Fibroblast of pulmonary artery (primary cell): ENCODE results near the gene SFRP2.
A peak's percentile ranks its signal among the peaks of the same experiment; 100 is the strongest.

Source experiments
- DNase-seq: peaks from one replicate; pipeline ENCODE4 v3.0.0-alpha.2; 2010; ENCODE audit warnings: low read depth
- H3K4me3 ChIP-seq: replicated peaks from 2 replicates; pipeline ENCODE4 v1.5.1; 2011; ENCODE audit warnings: low read depth, mild to moderate bottlenecking, control low read depth, low read length, moderate library complexity
- TF ChIP-seq, protein P1 (sequence below): IDR thresholded peaks from 2 replicates; pipeline ENCODE4 v1.5.1; 2011; ENCODE audit warnings: mild to moderate bottlenecking, control low read depth, low read length, inconsistent platforms; ENCODE audit errors: missing control alignments

The SFRP2 gene

DNA sequence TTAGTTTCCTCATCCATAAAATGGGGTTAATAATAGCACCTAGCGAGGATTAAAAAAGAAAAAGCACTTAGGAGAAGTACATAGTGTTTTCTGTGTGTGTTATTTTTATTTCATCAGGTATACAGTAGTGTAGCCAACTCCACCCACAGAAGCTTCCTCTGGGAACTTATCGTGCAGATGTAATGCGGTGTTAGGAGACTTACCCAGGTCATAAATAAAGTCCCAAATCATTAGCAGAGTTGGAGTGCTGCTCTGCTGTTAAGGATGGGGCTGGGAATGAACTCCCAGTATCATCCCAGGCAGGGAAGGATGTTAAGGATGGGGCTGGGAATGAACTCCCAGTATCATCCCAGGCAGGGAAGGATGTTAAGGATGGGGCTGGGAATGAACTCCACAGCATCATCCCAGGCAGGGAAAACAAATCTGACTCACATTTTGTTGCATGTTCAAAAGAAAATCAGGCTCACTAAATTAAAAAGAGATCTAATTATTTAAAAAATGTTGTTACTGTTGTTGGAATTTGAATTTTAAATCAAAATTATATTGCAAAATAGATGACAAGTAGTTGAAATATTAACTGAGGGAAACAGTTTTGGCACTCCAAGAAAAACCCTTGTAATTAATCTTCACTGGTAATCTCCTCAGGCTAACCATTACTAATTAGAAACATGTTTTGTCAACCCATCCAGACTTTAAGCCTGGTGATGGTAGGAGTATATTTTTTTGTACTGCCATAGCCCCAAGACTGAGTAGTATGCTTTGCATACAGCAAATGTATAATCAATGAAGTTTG is 10.2 kb upstream of the SFRP2 start:
- no peak overlapping the region for H3K4me3 ChIP-seq
- no peak for DNase-seq
- TF ChIP-seq, protein P1, sequence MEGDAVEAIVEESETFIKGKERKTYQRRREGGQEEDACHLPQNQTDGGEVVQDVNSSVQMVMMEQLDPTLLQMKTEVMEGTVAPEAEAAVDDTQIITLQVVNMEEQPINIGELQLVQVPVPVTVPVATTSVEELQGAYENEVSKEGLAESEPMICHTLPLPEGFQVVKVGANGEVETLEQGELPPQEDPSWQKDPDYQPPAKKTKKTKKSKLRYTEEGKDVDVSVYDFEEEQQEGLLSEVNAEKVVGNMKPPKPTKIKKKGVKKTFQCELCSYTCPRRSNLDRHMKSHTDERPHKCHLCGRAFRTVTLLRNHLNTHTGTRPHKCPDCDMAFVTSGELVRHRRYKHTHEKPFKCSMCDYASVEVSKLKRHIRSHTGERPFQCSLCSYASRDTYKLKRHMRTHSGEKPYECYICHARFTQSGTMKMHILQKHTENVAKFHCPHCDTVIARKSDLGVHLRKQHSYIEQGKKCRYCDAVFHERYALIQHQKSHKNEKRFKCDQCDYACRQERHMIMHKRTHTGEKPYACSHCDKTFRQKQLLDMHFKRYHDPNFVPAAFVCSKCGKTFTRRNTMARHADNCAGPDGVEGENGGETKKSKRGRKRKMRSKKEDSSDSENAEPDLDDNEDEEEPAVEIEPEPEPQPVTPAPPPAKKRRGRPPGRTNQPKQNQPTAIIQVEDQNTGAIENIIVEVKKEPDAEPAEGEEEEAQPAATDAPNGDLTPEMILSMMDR = no peak

DNA sequence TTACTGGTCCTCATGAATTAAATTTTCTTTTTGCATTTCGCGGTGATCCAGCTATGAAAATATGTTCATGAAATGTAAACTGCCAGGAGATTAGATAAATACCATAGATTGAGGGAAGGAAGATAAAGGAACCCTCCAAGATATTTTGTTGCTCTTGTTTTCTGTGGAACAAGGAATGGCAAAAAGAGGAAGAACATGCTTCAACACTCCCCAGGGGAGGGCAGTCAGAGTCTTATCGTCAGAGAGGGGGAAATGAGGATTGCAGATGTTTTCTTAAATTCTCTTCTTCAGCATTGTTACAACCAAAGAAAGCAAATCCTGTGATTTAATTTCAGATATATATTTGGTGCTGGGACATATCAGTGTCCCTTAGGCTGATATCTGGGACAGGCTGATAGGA is 9.5 kb upstream of the SFRP2 start:
- TF ChIP-seq, protein P1 = no peak
- H3K4me3 ChIP-seq = no peak overlapping the region
- DNase-seq = no peak

DNA sequence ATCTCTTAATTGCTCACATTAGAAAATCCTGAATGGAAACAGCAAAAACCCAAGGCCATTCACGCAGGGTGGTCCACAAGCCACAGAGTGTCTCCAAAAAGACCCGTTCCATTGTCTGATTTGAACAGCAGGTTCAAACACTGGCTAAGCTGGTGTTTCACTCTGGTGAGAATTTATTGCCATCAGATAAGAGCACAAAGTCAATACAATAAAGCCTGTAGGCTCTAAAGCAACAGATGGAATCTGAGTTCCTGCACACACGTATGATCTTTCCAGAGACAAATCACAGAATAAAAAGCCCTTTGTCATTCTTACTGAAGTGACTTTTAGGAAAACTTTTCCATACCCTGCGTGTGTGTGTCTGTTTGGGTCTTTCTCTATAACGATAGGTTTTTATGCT is 5.1 kb upstream of the SFRP2 start:
- no peak overlapping the region for H3K4me3 ChIP-seq
- no peak for DNase-seq
- TF ChIP-seq, protein P1 = no peak

DNA sequence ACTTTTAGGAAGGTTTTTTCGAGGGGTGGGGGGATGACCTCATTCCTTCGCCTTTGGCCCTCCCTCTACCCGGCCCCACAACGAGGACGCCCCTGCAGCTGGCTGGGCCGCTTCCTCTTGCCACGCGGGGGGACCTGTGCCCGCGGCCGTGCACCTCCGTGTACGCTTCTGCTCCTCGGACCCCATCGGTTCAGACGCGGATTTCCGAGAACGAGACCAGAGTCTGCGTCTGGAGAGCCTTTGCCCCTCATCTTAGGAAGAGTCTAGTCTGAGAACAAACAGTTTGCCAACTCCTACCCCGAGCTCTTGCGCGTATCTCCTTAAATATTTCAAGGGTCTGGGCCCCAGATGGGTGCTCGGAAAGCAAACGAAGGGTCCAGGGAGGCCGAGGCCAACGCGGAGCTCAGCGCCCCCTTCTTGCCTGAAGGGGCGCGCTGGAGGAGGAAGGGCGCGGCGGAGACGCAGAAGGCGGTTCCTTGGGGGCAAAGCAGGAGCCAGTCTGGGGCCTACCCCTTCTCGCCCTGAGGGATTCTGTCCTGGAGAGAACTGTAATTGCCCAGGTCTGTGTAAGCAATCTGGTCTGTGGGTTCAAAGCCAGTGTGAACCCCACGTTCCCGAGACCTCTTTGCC is 3.9 kb upstream of the SFRP2 start:
- peak overlapping the region; percentile 0 for H3K4me3 ChIP-seq
- TF ChIP-seq, protein P1 = no peak
- no peak for DNase-seq

DNA sequence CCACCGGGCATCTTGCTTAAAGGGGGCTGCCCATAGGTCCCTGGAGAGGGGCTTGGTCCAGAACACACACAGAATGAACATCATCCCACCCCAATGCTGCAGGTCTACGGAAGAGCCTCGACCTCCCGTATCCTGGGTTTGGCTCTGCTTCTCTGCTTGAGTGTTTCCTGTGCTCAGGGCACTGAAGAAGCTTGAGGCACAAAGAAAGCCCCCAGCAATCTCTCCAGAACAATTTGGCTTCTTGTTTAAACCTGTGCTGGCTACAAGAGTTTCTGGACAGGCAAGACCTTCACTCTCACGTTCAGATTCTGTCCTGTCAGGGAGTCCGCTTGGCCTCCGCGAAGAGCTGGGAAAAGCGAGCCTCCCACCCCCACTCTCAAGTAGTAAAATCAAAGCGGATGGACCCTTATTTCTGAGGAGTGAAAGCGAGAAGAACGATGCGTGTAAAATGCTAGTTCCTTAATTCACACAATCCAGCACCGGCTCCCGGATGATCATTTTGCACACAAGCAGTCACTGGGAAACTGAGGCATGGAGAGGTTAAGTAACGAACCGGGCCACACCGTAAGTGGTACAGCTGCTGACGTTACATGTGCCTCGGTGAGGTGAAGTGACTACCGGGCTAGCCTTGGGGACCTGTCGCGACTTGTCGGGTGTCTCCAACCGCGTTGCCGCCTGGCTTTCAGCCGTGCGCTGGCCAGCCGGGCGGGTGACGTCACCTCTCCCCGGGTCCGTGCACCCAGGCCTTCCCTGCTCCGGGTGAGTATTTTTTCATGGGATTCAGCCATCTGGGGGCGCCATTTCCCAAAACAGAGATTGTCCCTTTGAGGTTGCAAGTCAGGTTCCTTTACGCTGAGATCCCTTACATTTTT is 3.1 kb upstream of the SFRP2 start:
- DNase-seq = peak; percentile 29
- peak overlapping the region; percentile 0 for H3K4me3 ChIP-seq
- TF ChIP-seq, protein P1 = peak; percentile 9

DNA sequence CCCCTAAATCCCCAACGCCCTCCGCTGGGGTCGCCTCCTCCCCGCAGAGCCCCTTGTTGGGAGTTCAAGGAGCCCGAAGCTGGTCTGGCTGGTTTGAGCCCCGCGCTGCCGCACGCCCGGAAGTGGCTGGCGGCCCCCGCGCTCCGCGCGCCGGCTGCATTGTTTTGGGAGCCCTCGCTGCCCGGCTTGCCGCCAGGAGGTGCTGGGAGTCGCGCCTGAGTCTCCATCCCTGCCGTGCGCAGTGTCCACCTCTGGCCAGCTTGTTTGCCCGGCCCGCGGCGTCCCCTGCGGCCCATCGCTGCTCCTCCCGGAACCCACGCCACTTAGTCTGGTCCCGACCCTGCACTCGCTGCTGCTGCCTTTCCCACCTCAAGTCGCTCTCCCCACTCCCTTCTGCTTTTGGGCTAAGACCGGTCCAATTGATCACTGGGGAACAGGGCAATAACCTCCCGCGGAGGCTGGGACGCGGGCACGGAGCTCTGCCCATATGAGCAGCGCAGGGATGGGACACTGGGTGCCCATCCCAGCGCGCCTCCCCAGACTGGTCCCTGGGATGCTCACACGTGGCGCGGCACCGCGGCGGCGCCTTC is 2.2 kb upstream of the SFRP2 start:
- no peak overlapping the region for H3K4me3 ChIP-seq
- peak; percentile 11 for DNase-seq
- TF ChIP-seq, protein P1 = no peak
